Measurements from ENCODE around the gene OSBPL10.

The OSBPL10 gene

GRCh38 chr3:31823184-31823583 lies 157.9 kb downstream of the OSBPL10 start:
- TF ChIP-seq CTCF (IDR thresholded peaks at IDR 0.05; ENCODE audit: insufficient read depth, low read length, missing control alignments), result no peak
- CTCF ChIA-PET, result no interaction called here
- no peak for DNase-seq (ENCODE audit: low read depth, low spot score)
- POLR2A ChIA-PET, result no interaction called here
- H3K4me3 ChIP-seq (ENCODE audit: low read depth, low read length), result no peak overlapping the region

- TF ChIP-seq CTCF (IDR thresholded peaks at IDR 0.05; ENCODE audit: insufficient read depth, low read length, missing control alignments), result no peak
These were observed 159.9 kb downstream of the OSBPL10 start for GRCh38 chr3:31821118-31821517.

GRCh38 chr3:31819441-31819840 lies 161.6 kb downstream of the OSBPL10 start:
- ChIA-PET POLR2A (no interaction called here), CTCF (interaction anchor here (0.9 kb wide), 1 partner anchor 51 kb away, joined by 3 read pairs; no protein-coding TSS in a partner anchor)
- DNase-seq (ENCODE audit: low read depth, low spot score), result no peak
- TF ChIP-seq CTCF (IDR thresholded peaks at IDR 0.05; ENCODE audit: insufficient read depth, low read length, missing control alignments), result no peak
- no peak overlapping the region for H3K4me3 ChIP-seq (ENCODE audit: low read depth, low read length)

More at GRCh38 chr3:31821118-31821517, 159.9 kb downstream of the OSBPL10 start:
- ChIA-PET POLR2A (no interaction called here), CTCF (no interaction called here)
- H3K4me3 ChIP-seq (ENCODE audit: low read depth, low read length), result no peak overlapping the region
- no peak for DNase-seq (ENCODE audit: low read depth, low spot score)

- no peak for DNase-seq (ENCODE audit: low read depth, low spot score)
- H3K4me3 ChIP-seq (ENCODE audit: low read depth, low read length), result no peak overlapping the region
- no peak for TF ChIP-seq CTCF (IDR thresholded peaks at IDR 0.05; ENCODE audit: insufficient read depth, low read length, missing control alignments)
- ChIA-PET POLR2A (no interaction called here), CTCF (no interaction called here)
These were observed 163.6 kb downstream of the OSBPL10 start for GRCh38 chr3:31817411-31817966.

- no peak overlapping the region for H3K4me3 ChIP-seq (ENCODE audit: low read depth, low read length)
- DNase-seq (ENCODE audit: low read depth, low spot score), result no peak
- POLR2A ChIA-PET, result no interaction called here
- CTCF ChIA-PET, result no interaction called here
- no peak for TF ChIP-seq CTCF (IDR thresholded peaks at IDR 0.05; ENCODE audit: insufficient read depth, low read length, missing control alignments)
These were observed 165.2 kb downstream of the OSBPL10 start for GRCh38 chr3:31815631-31816440.

GRCh38 chr3:31815006-31815405 lies 166.1 kb downstream of the OSBPL10 start:
- CTCF ChIA-PET, result no interaction called here
- no peak for DNase-seq (ENCODE audit: low read depth, low spot score)
- no peak overlapping the region for H3K4me3 ChIP-seq (ENCODE audit: low read depth, low read length)
- no peak for TF ChIP-seq CTCF (IDR thresholded peaks at IDR 0.05; ENCODE audit: insufficient read depth, low read length, missing control alignments)
- POLR2A ChIA-PET, result no interaction called here
